Endothelial cell of umbilical vein (primary cell): ENCODE data around the gene KCTD18. TPM values are rescaled to one million over a fixed set of nuclear protein-coding genes. Genes with fewer than 3 reads are reported as not detected.

Source experiments
- BruUV-seq: library from RNA; stranded (reverse); fragments of 400-500 nt; replicated peaks from 2 replicates; lab custom pipeline; 2021; lab: Mats Ljungman, UMichigan
- CTCF ChIA-PET: fragments of 300-600, 350-600 bp; sonication (Branson Sonifier 250); formaldehyde crosslinking; loops from one replicate; lab custom pipeline; 2021; ENCODE audit warnings: antibody characterized with exemption, inconsistent platforms; lab: Charles Lee
- POLR2A ChIA-PET: fragments of 300-600, 350-600 bp; sonication (Branson Sonifier 250); formaldehyde crosslinking; loops from one replicate; lab custom pipeline; 2021; ENCODE audit warnings: antibody characterized with exemption, inconsistent platforms; lab: Charles Lee
- DNase-seq: peaks from one replicate; pipeline ENCODE4 v3.0.0-alpha.2; 2011; ENCODE audit warnings: low read depth, low spot score
- FAIRE-seq: peaks from 2 replicates; lab custom pipeline; 2011; peaks lifted over from hg19 to GRCh38; lab: Jason Lieb, UNC
- H2AFZ ChIP-seq: 2 replicates; pipeline ENCODE4 v1.6.0; 2012; ENCODE audit warnings: low read depth, low read length, control low read depth, inconsistent platforms
- H3K27ac ChIP-seq: 2 replicates; pipeline ENCODE4 v1.5.1; 2011; ENCODE audit warnings: low read depth, mild to moderate bottlenecking, control low read depth, low read length, moderate library complexity; ENCODE audit not compliant: insufficient read depth
- H3K27me3 ChIP-seq, 2 experiments: 2 replicates each; pipeline versions ENCODE4 v1.6.0 to v1.6.1; 2011; ENCODE audit warnings: low read length in 2 of 2, mixed read lengths in 1 of 2; ENCODE audit not compliant: control insufficient read depth in 2 of 2, insufficient read depth in 2 of 2
- H3K36me3 ChIP-seq, 2 experiments: 2 replicates in 1 of 2; 3 replicates in 1 of 2; pipeline ENCODE4 v1.5.1; 2011; ENCODE audit warnings: low read length in 2 of 2, mild to moderate bottlenecking in 1 of 2, moderate library complexity in 1 of 2; ENCODE audit not compliant: control insufficient read depth in 2 of 2, insufficient read depth in 2 of 2; ENCODE audit errors: extremely low read depth in 1 of 2
- H3K4me1 ChIP-seq: 3 replicates; pipeline ENCODE4 v1.5.1; 2011; ENCODE audit warnings: mild to moderate bottlenecking, low read length; ENCODE audit not compliant: control insufficient read depth, insufficient read depth; ENCODE audit errors: extremely low read depth
- H3K4me2 ChIP-seq: 2 replicates; pipeline ENCODE4 v1.6.1; 2011; ENCODE audit warnings: low read length, control low read depth, mixed read lengths; ENCODE audit not compliant: insufficient read depth
- H3K4me3 ChIP-seq, 3 experiments: fragments of 200-600 bp in 1 of 3; sonication (generic), shearing (Covaris generic) in 1 of 3; replicated peaks in 1 of 3; 2 replicates each; pipeline ENCODE4 v1.5.1; 2011 to 2016; ENCODE audit warnings: control low read depth in 3 of 3, low read length in 3 of 3, mild to moderate bottlenecking in 2 of 3, inconsistent platforms in 1 of 3, low read depth in 1 of 3, moderate library complexity in 1 of 3; ENCODE audit not compliant: insufficient read depth in 1 of 3
- H3K79me2 ChIP-seq: 2 replicates; pipeline ENCODE4 v1.6.0; 2012; ENCODE audit warnings: low read length, inconsistent platforms; ENCODE audit not compliant: control insufficient read depth, insufficient read depth
- H3K9ac ChIP-seq: replicated peaks from 2 replicates; pipeline ENCODE3; 2011; ENCODE audit warnings: low read length, control low read depth; ENCODE audit not compliant: insufficient read depth; ENCODE audit errors: extremely low read depth
- H3K9me1 ChIP-seq: replicated peaks from 3 replicates; pipeline ENCODE4 v1.6.0; 2011; ENCODE audit warnings: mild to moderate bottlenecking, low read length; ENCODE audit not compliant: control insufficient read depth, insufficient read depth; ENCODE audit errors: extremely low read depth
- H3K9me3 ChIP-seq: replicated peaks from 2 replicates; pipeline ENCODE4 v1.5.1; 2012; ENCODE audit warnings: low read length, inconsistent platforms; ENCODE audit not compliant: control insufficient read depth, insufficient read depth
- H4K20me1 ChIP-seq: replicated peaks from 2 replicates; pipeline ENCODE3; 2011; ENCODE audit warnings: mild to moderate bottlenecking, low read length; ENCODE audit not compliant: control insufficient read depth, insufficient read depth; ENCODE audit errors: extremely low read depth
- CTCF ChIP-seq, 2 donors: IDR thresholded peaks; 1 replicate in 1 of 2; 2 replicates in 1 of 2; pipeline ENCODE4 v1.5.1; 2011; ENCODE audit warnings: low read length in 2 of 2, mild to moderate bottlenecking in 2 of 2, moderate library complexity in 2 of 2, control low read depth in 1 of 2, inconsistent platforms in 1 of 2, low read depth in 1 of 2; ENCODE audit not compliant: insufficient read depth in 1 of 2; ENCODE audit errors: extremely low read depth in 1 of 2
- EZH2 ChIP-seq: IDR thresholded peaks from 2 replicates; pipeline ENCODE4 v1.6.1; 2012; ENCODE audit warnings: borderline replicate concordance, low read depth, mild to moderate bottlenecking, moderate library complexity, low read length, inconsistent platforms; ENCODE audit not compliant: severe bottlenecking
- FOS ChIP-seq: IDR thresholded peaks from 2 replicates; pipeline ENCODE4 v1.6.1; 2011; ENCODE audit warnings: mild to moderate bottlenecking, low read length, moderate library complexity, borderline replicate concordance; ENCODE audit not compliant: insufficient read depth
- GATA2 ChIP-seq: IDR thresholded peaks from 2 replicates; pipeline ENCODE4 v1.7.0; 2011; ENCODE audit warnings: low read depth, mild to moderate bottlenecking, moderate library complexity, mixed read lengths, low read length; ENCODE audit not compliant: insufficient read length, insufficient read depth
- JUN ChIP-seq: IDR thresholded peaks from 2 replicates; pipeline ENCODE4 v1.6.1; 2011; ENCODE audit warnings: borderline replicate concordance, low read depth; ENCODE audit not compliant: insufficient read length, insufficient read depth
- MYC ChIP-seq: IDR thresholded peaks from one replicate; pipeline ENCODE4 v1.6.1; 2011; ENCODE audit warnings: mild to moderate bottlenecking, low read depth, low read length
- POLR2A ChIP-seq: IDR thresholded peaks from 2 replicates; pipeline ENCODE4 v1.6.1; 2012; ENCODE audit warnings: low read depth, mild to moderate bottlenecking, control low read depth, low read length
- POLR2AphosphoS5 ChIP-seq: IDR thresholded peaks from 2 replicates; pipeline ENCODE4 v1.6.1; 2012; ENCODE audit warnings: low read depth, mild to moderate bottlenecking, control low read depth, low read length, moderate library complexity; ENCODE audit not compliant: insufficient read depth
- dilution Hi-C: fragments of 300-500 bp; cut with MboI; formaldehyde crosslinking; loops from one replicate; pipeline ENCODE4 v1.15.0; 2019; ENCODE audit warnings: low sequenced_read_pairs; ENCODE audit not compliant: extremely low pct_ligation_motif_present
- intact Hi-C: fragments of 100-400 bp; cut with micrococcal nuclease; formaldehyde crosslinking; loops from one replicate; pipeline ENCODE4 v1.10.0; 2022
- polyA plus RNA-seq, 4 experiments: library from polyadenylated mRNA; depleted of rRNA in 3 of 4; stranded (reverse) in 3 of 4; unstranded in 1 of 4; fragments of >200 nt; gene quantifications; 2 replicates each; pipeline versions ENCODE4 v1.2.1 to v1.2.3, GENCODE V29; 2011 to 2012; ENCODE audit warnings: missing spikeins in 1 of 4
- total RNA-seq: library from RNA; stranded (reverse); gene quantifications from 2 replicates; pipeline ENCODE4 v1.2.3, GENCODE V29; 2021
- TF ChIP-seq, protein P1 (sequence below): IDR thresholded peaks from 2 replicates; pipeline ENCODE4 v1.6.1; 2011; ENCODE audit not compliant: insufficient read depth, insufficient read length

The KCTD18 gene
- total and polyA plus RNA-seq, 2 donors (not counting 3 experiments of a cell fraction or from before 2014, with no cell fraction given) = 2.6 to 6.6 TPM

DNA sequence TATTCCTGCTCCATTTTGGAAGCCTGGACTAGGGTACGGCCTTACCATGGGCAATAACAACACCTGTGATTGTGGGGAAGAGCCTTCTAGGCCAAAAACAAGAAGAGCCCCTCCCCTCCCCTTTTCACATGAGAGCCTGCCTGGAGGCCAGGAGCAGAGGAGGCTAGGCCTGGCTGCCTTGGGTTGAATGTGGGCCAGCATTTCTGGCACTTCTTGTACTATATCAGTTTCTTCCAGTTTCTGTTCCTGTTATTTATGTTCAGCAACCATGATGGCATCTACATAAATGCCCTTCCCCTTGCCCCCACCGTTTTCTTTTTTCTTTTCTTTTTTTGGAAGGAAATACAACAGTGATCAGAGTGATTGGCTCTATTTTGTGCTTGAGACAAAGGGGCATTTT lies 58.4 kb downstream of the KCTD18 start:
- H3K4me1 ChIP-seq = peaks cover 6% of the 10 kb centered on the region
- FAIRE-seq (no peak), DNase-seq (no peak)
- H3K27me3 ChIP-seq = no peaks in the 10 kb centered on the region
- H3K79me2 ChIP-seq = no peaks in the 10 kb centered on the region
- no peaks in the 10 kb centered on the region for H4K20me1 ChIP-seq
- H2AFZ ChIP-seq = no peak overlapping the region
- dilution Hi-C loops = no loop called here
- BruUV-seq = no TSS peak
- H3K27ac ChIP-seq = no peak overlapping the region
- no peaks in the 10 kb centered on the region for H3K9me3 ChIP-seq
- H3K9me1 ChIP-seq = no peaks in the 10 kb centered on the region
- H3K4me2 ChIP-seq = no peak overlapping the region
- ChIA-PET CTCF (no interaction called here), POLR2A (no interaction called here)
- intact Hi-C loops = no loop called here
- no peak for TF ChIP-seq EZH2
- no peak for TF ChIP-seq GATA2
- TF ChIP-seq CTCF (IDR thresholded peaks at IDR 0.05; ENCODE audit: extremely low read depth in 1 of 2, insufficient read depth in 1 of 2, low read depth in 1 of 2, low read length in 2 of 2) = no peak
- TF ChIP-seq FOS = no peak
- no peak for TF ChIP-seq POLR2AphosphoS5
- no peak for TF ChIP-seq MYC
- no peak for TF ChIP-seq JUN
- TF ChIP-seq, protein P1, sequence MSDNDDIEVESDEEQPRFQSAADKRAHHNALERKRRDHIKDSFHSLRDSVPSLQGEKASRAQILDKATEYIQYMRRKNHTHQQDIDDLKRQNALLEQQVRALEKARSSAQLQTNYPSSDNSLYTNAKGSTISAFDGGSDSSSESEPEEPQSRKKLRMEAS = no peak
- TF ChIP-seq POLR2A = no peak
- no peak overlapping the region for H3K4me3 ChIP-seq
- H3K9ac ChIP-seq = no peak overlapping the region
- no peaks in the 10 kb centered on the region for H3K36me3 ChIP-seq
